ENCODE measurements around the gene TFR2. TPM values are rescaled to one million over a fixed set of nuclear protein-coding genes. Genes with fewer than 3 reads are reported as not detected.

The TFR2 gene
- total RNA-seq, 1 experiment from 2014 or later: 11.8 TPM

DNA sequence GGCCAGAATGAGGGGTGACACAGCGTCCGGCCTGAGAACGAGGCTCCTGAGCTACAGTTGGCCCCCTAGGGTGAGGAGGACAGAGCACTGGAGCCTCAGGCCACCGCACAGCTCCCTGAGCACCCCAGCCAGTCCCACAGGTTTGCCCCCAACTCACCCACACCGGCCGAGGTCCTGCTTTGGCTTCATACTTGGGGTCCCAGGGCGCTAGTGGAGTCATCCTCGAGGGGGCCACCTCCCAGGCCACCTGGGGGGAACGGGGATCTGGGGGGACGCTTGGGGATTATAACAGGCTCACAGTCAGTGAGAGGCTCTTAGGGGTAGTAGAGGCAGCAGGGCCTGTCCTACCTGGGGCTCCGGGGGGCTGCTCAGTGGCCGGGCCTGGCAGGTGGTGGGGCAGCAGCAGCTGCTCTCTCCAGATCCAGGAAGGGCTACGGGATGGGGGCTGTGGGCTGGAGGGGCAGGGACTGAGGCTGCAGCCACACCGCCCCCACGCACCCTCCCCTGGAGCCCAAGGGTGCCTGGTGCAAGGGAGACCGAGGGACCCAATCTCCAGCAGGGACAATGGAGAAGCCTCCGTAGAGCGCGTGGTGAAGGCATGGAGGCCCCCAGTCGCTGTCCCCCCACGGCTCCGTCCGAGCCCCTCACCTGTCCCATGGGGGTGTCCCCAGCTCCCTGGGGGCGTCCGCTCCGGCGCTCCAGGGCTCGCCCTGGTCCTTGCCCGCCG lies 68.2 kb downstream of the TFR2 start:
- intact Hi-C loops (cut with micrococcal nuclease): no loop called here
- Histone ChIP-seq H3K9me3 (ENCODE audit: control insufficient read depth in 1 of 2, insufficient read depth in 1 of 2, low read depth in 1 of 2, low read length in 2 of 2) (no peaks in the 10 kb centered on the region), H3K4me1 (ENCODE audit: control insufficient read depth in 1 of 2, insufficient read depth in 2 of 2, low read length in 2 of 2) (peaks cover 17 to 41% of the 10 kb centered on the region in 2 experiments), H3K4me3 (replicated peaks in 1 of 2; ENCODE audit: low read depth in 1 of 2, low read length in 2 of 2) (no peak overlapping the region), H3K36me3 (ENCODE audit: control insufficient read depth in 1 of 2, insufficient read depth in 2 of 2, low read length in 2 of 2) (peaks cover 0 to 2% of the 10 kb centered on the region in 2 experiments; a peak in 1 of 4 replicates), H3K27me3 (ENCODE audit: insufficient read depth, low read length) (no peaks in the 10 kb centered on the region), H3K9ac (ENCODE audit: low read length) (no peak overlapping the region), H4K20me1 (ENCODE audit: insufficient read depth) (no peaks in the 10 kb centered on the region), H3K79me2 (ENCODE audit: insufficient read depth, low read length) (no peaks in the 10 kb centered on the region), H3K27ac (ENCODE audit: low read depth, low read length) (no peak overlapping the region), H3K9me2 (ENCODE audit: insufficient read depth) (no peaks in the 10 kb centered on the region), H2AFZ (ENCODE audit: low read depth, low read length, poor library complexity, severe bottlenecking) (no peak overlapping the region), H3K4me2 (ENCODE audit: low read length) (no peak overlapping the region)
- ATAC-seq: no peak
- ChIA-PET RAD21 (ENCODE audit: low non-redundant PET in 1 of 2, low total read pairs in 2 of 2, uncharacterized antibody in 2 of 2, unreplicated experiment in 2 of 2) (no interaction called here), CTCF (interaction anchor here (1.0 kb wide), 1 partner anchor 13 kb away, joined by 5 read pairs; no protein-coding TSS in a partner anchor), POLR2A (no interaction called here)
- BruUV-seq (replicated peaks): no TSS peak
- TF ChIP-seq TCF7L2 (IDR thresholded peaks at IDR 0.05; ENCODE audit: borderline replicate concordance, extremely low read depth, insufficient read depth, insufficient read length): no peak
- no peak for TF ChIP-seq SRF (IDR thresholded peaks at IDR 0.05; ENCODE audit: low read depth)
- no peak for TF ChIP-seq EZH2phosphoT487 (IDR thresholded peaks at IDR 0.05; ENCODE audit: borderline replicate concordance)
- TF ChIP-seq CTCF (IDR thresholded peaks at IDR 0.05 in 2 of 3, conservative IDR thresholded peaks at IDR 0.05 in 1 of 3; ENCODE audit: borderline replicate concordance in 1 of 3, insufficient read depth in 1 of 3, low read depth in 2 of 3, low read length in 2 of 3): no peak
- TF ChIP-seq, protein P1, sequence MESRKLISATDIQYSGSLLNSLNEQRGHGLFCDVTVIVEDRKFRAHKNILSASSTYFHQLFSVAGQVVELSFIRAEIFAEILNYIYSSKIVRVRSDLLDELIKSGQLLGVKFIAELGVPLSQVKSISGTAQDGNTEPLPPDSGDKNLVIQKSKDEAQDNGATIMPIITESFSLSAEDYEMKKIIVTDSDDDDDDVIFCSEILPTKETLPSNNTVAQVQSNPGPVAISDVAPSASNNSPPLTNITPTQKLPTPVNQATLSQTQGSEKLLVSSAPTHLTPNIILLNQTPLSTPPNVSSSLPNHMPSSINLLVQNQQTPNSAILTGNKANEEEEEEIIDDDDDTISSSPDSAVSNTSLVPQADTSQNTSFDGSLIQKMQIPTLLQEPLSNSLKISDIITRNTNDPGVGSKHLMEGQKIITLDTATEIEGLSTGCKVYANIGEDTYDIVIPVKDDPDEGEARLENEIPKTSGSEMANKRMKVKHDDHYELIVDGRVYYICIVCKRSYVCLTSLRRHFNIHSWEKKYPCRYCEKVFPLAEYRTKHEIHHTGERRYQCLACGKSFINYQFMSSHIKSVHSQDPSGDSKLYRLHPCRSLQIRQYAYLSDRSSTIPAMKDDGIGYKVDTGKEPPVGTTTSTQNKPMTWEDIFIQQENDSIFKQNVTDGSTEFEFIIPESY (IDR thresholded peaks at IDR 0.05; ENCODE audit: extremely low read depth, insufficient replicate concordance, low read length): no peak
- TF ChIP-seq JUND (IDR thresholded peaks at IDR 0.05): no peak
- TF ChIP-seq ZFX (IDR thresholded peaks at IDR 0.05): no peak
- TF ChIP-seq RAD21 (IDR thresholded peaks at IDR 0.05; ENCODE audit: low read depth): no peak
- TF ChIP-seq CBX3 (IDR thresholded peaks at IDR 0.05; ENCODE audit: low read depth): no peak
- TF ChIP-seq ZNF274 (IDR thresholded peaks at IDR 0.05; ENCODE audit: low read depth, low read length): no peak
- no peak for TF ChIP-seq EZH2 (IDR thresholded peaks at IDR 0.05)
- TF ChIP-seq POLR2A (IDR thresholded peaks at IDR 0.05; ENCODE audit: borderline replicate concordance, extremely low read depth, insufficient read depth, insufficient read length): no peak
- DNase-seq (ENCODE audit: low read depth, low spot score): no peak

Data from HCT116 (cell line).